Smooth muscle cell (in vitro differentiated cells): ENCODE data around the gene RIPOR2. TPM values are rescaled to one million over a fixed set of nuclear protein-coding genes. Genes with fewer than 3 reads are reported as not detected.

ENCODE experiments used
- DNase-seq: peaks from one replicate; lab custom pipeline; 2025; ENCODE audit not compliant: unreplicated experiment; lab: John Stamatoyannopoulos, UW
- H2AFZ ChIP-seq: fragments of 200-600 bp; sonication (generic); 2 replicates; pipeline ENCODE4 v1.6.0; 2016; ENCODE audit warnings: antibody characterized with exemption, low read depth, mild to moderate bottlenecking
- H3F3A ChIP-seq: fragments of 200-600 bp; sonication (generic); 2 replicates; pipeline ENCODE4 v1.6.0; 2017; ENCODE audit warnings: antibody characterized with exemption, low read depth
- H3K27ac ChIP-seq: fragments of 200-600 bp; sonication (generic); 2 replicates; pipeline ENCODE4 v1.5.1; 2016; ENCODE audit warnings: low read depth, mild to moderate bottlenecking
- H3K27me3 ChIP-seq: fragments of 200-600 bp; sonication (generic); 2 replicates; pipeline ENCODE4 v1.6.1; 2016; ENCODE audit warnings: low read depth, mild to moderate bottlenecking
- H3K36me3 ChIP-seq: fragments of 200-600 bp; sonication (generic); 2 replicates; pipeline ENCODE4 v1.5.1; 2016; ENCODE audit warnings: low read depth
- H3K4me1 ChIP-seq: fragments of 200-600 bp; sonication (generic); 2 replicates; pipeline ENCODE4 v1.5.1; 2016; ENCODE audit warnings: low read depth
- H3K4me2 ChIP-seq: fragments of 200-600 bp; sonication (generic); 2 replicates; pipeline ENCODE4 v1.6.0; 2016; ENCODE audit warnings: mild to moderate bottlenecking
- H3K4me3 ChIP-seq: fragments of 200-600 bp; sonication (generic); 2 replicates; pipeline ENCODE4 v1.5.1; 2016; ENCODE audit warnings: mild to moderate bottlenecking
- H3K79me2 ChIP-seq: fragments of 200-600 bp; sonication (generic); 2 replicates; pipeline ENCODE4 v1.6.0; 2016; ENCODE audit warnings: low read depth, mild to moderate bottlenecking
- H3K9ac ChIP-seq: fragments of 200-600 bp; sonication (generic); 2 replicates; pipeline ENCODE4 v1.6.0; 2016; ENCODE audit warnings: low read depth
- H3K9me3 ChIP-seq: fragments of 200-600 bp; sonication (generic); replicated peaks from 2 replicates; pipeline ENCODE4 v1.5.1; 2016; ENCODE audit warnings: low read depth
- H4K20me1 ChIP-seq: fragments of 200-600 bp; sonication (generic); 2 replicates; pipeline ENCODE4 v1.6.0; 2016; ENCODE audit warnings: low read depth
- CTCF ChIP-seq: fragments of 200-600 bp; sonication (generic); IDR thresholded peaks from 2 replicates; pipeline ENCODE4 v1.5.1; 2017; ENCODE audit warnings: borderline replicate concordance, mild to moderate bottlenecking, antibody characterized with exemption; ENCODE audit not compliant: insufficient read depth, poor library complexity, severe bottlenecking
- WGBS: methylation state at CpG from one replicate; pipeline ENCODE4 v1.1.7; 2016; ENCODE audit warnings: low lambda C conversion rate; 5-methylcytosine and 5-hydroxymethylcytosine counted together
- polyA plus RNA-seq: library from polyadenylated mRNA; unstranded; fragments of >200 nt; fragmentation: Nextera tagmentation; extraction: Ambion mirVana; gene quantifications from 2 replicates; pipeline ENCODE4 v1.2.1, GENCODE V29; 2016
- total RNA-seq: library from RNA; depleted of rRNA; stranded (reverse); fragments of >200 nt; gene quantifications from 2 replicates; pipeline ENCODE4 v1.2.3, GENCODE V29; 2014

Gene RIPOR2
- total and polyA plus RNA-seq, 2 experiments from 2014 or later: 2.3 to 5.6 TPM

- DNase-seq: no peak
- H3K27me3 ChIP-seq: no peaks in the 10 kb centered on the region
- H3K9me3 ChIP-seq: no peaks in the 10 kb centered on the region
- H3K4me3 ChIP-seq: no peak overlapping the region
- H2AFZ ChIP-seq: no peak overlapping the region
- H3K27ac ChIP-seq: no peak overlapping the region
- WGBS: 91% methylated on average over 7 of the region's 7 CpGs
- H3K79me2 ChIP-seq: no peaks in the 10 kb centered on the region
- H3F3A ChIP-seq: no peaks in the 10 kb centered on the region
- no peak overlapping the region for H3K4me2 ChIP-seq
- H3K36me3 ChIP-seq: no peaks in the 10 kb centered on the region
- no peaks in the 10 kb centered on the region for H4K20me1 ChIP-seq
- no peak overlapping the region for H3K9ac ChIP-seq
- TF ChIP-seq CTCF: no peak
- no peaks in the 10 kb centered on the region for H3K4me1 ChIP-seq
These were observed 38.7 kb upstream of the RIPOR2 start for GRCh38 chr6:24974182-24975171.

- Histone ChIP-seq H3K27ac (no peak overlapping the region), H3K9ac (no peak overlapping the region), H3F3A (no peaks in the 10 kb centered on the region), H3K36me3 (no peaks in the 10 kb centered on the region), H3K4me1 (no peaks in the 10 kb centered on the region), H3K27me3 (no peaks in the 10 kb centered on the region), H3K9me3 (no peaks in the 10 kb centered on the region), H2AFZ (no peak overlapping the region), H3K4me2 (no peak overlapping the region), H4K20me1 (no peaks in the 10 kb centered on the region), H3K79me2 (no peaks in the 10 kb centered on the region), H3K4me3 (no peak overlapping the region)
- no peak for TF ChIP-seq CTCF
- no peak for DNase-seq
- WGBS: 91% methylated on average over 3 of the region's 3 CpGs
These were observed 36.7 kb upstream of the RIPOR2 start for GRCh38 chr6:24972311-24972958.

GRCh38 chr6:24971067-24971466 is 35.3 kb upstream of the RIPOR2 start:
- Histone ChIP-seq H3K36me3 (no peaks in the 10 kb centered on the region), H3K4me1 (no peaks in the 10 kb centered on the region), H4K20me1 (no peaks in the 10 kb centered on the region), H3K9ac (no peak overlapping the region), H3K9me3 (no peaks in the 10 kb centered on the region), H2AFZ (no peak overlapping the region), H3K4me2 (no peak overlapping the region), H3K27ac (no peak overlapping the region), H3K4me3 (no peak overlapping the region), H3K27me3 (no peaks in the 10 kb centered on the region), H3F3A (no peaks in the 10 kb centered on the region), H3K79me2 (no peaks in the 10 kb centered on the region)
- no peak for TF ChIP-seq CTCF
- no peak for DNase-seq
- WGBS: 92% methylated on average over 2 of the region's 2 CpGs
